H1 (cell line): Measurements from ENCODE around the gene DOK1. TPM values are rescaled to one million over a fixed set of nuclear protein-coding genes. Genes with fewer than 3 reads are reported as not detected.

Experiments
- CTCF ChIA-PET: fragments of 300-600 bp; sonication (Branson Sonifier 250); formaldehyde crosslinking; loops from one replicate; lab custom pipeline; 2021; ENCODE audit not compliant: partially characterized antibody; lab: Charles Lee
- POLR2A ChIA-PET: fragments of 300-600 bp; sonication (Branson Sonifier 250); formaldehyde crosslinking; loops from one replicate; lab custom pipeline; 2021; ENCODE audit warnings: inconsistent platforms; ENCODE audit not compliant: partially characterized antibody; lab: Charles Lee
- DNase-seq, 2 experiments: peaks; one replicate each; pipeline versions ENCODE4 v3.0.0 to v3.0.0-alpha.2; 2010 to 2022; ENCODE audit warnings: low spot score in 2 of 2, low read depth in 1 of 2, mixed read lengths in 1 of 2
- FAIRE-seq: peaks from 2 replicates; lab custom pipeline; 2011; peaks lifted over from hg19 to GRCh38; lab: Jason Lieb, UNC
- H2AFZ ChIP-seq: 2 replicates; pipeline ENCODE4 v1.8.1; 2012; ENCODE audit warnings: low read length, inconsistent platforms
- H2AK5ac ChIP-seq: 2 replicates; pipeline ENCODE4 v1.6.1; 2013; ENCODE audit warnings: low read depth, low read length
- H2BK120ac ChIP-seq: replicated peaks from 2 replicates; pipeline ENCODE3; 2013; ENCODE audit warnings: low read depth, low read length, inconsistent platforms
- H2BK12ac ChIP-seq: 2 replicates; pipeline ENCODE4 v1.6.1; 2013; ENCODE audit warnings: low read depth, low read length
- H2BK15ac ChIP-seq: 2 replicates; pipeline ENCODE4 v1.6.1; 2013; ENCODE audit warnings: low read length
- H2BK20ac ChIP-seq: 2 replicates; pipeline ENCODE4 v1.6.1; 2013; ENCODE audit warnings: low read length
- H2BK5ac ChIP-seq: 2 replicates; pipeline ENCODE4 v1.6.1; 2013; ENCODE audit warnings: low read depth, low read length
- H3K14ac ChIP-seq: 2 replicates; pipeline ENCODE4 v1.6.1; 2013; ENCODE audit warnings: inconsistent platforms; ENCODE audit not compliant: insufficient read length
- H3K18ac ChIP-seq: 2 replicates; pipeline ENCODE4 v1.6.1; 2013; ENCODE audit warnings: low read length; ENCODE audit errors: extremely low read depth
- H3K23ac ChIP-seq: 2 replicates; pipeline ENCODE4 v1.6.1; 2013; ENCODE audit warnings: inconsistent platforms; ENCODE audit not compliant: insufficient read length
- H3K23me2 ChIP-seq: 2 replicates; pipeline ENCODE4 v1.6.1; 2013; ENCODE audit warnings: low read depth, low read length
- H3K27ac ChIP-seq: 2 replicates; pipeline ENCODE4 v1.6.1; 2011; ENCODE audit warnings: low read depth, low read length, inconsistent platforms
- H3K27me3 ChIP-seq, 4 experiments: replicated peaks in 1 of 4; 1 replicate in 1 of 4; 2 replicates in 3 of 4; pipeline versions ENCODE4 v1.6.1 to v1.8.1; 2011 to 2013; ENCODE audit warnings: low read length in 3 of 4, mild to moderate bottlenecking in 3 of 4, inconsistent platforms in 2 of 4, mixed read lengths in 2 of 4, moderate library complexity in 1 of 4; ENCODE audit not compliant: control insufficient read depth in 3 of 4, insufficient read depth in 3 of 4; ENCODE audit errors: extremely low read depth in 1 of 4
- H3K36me3 ChIP-seq, 4 experiments: 2 replicates each; pipeline versions ENCODE4 v1.6.1 to v1.8.1; 2011 to 2013; ENCODE audit warnings: mild to moderate bottlenecking in 4 of 4, low read length in 3 of 4, moderate library complexity in 2 of 4, control low read depth in 1 of 4, inconsistent platforms in 1 of 4; ENCODE audit not compliant: insufficient read depth in 4 of 4, control insufficient read depth in 2 of 4
- H3K4ac ChIP-seq: replicated peaks from 2 replicates; pipeline ENCODE3; 2013; ENCODE audit warnings: low read length, low read depth, mixed read lengths, inconsistent platforms; ENCODE audit not compliant: insufficient read length
- H3K4me1 ChIP-seq, 4 experiments: replicated peaks in 1 of 4; 1 replicate in 1 of 4; 2 replicates in 3 of 4; pipeline versions ENCODE4 v1.6.1 to v1.8.1; 2011 to 2013; ENCODE audit warnings: low read length in 3 of 4, inconsistent platforms in 2 of 4, mixed read lengths in 1 of 4; ENCODE audit not compliant: insufficient read depth in 4 of 4, control insufficient read depth in 3 of 4
- H3K4me2 ChIP-seq, 2 experiments: 2 replicates each; pipeline versions ENCODE4 v1.6.1 to v1.8.1; 2011 to 2013; ENCODE audit warnings: low read depth in 2 of 2, low read length in 2 of 2, control low read depth in 1 of 2, inconsistent platforms in 1 of 2, mild to moderate bottlenecking in 1 of 2; ENCODE audit not compliant: insufficient read depth in 1 of 2
- H3K4me3 ChIP-seq, 4 experiments: fragments of 200-600, 300-600 bp in 1 of 4; sonication (generic), shearing (Covaris generic), sonication (Bioruptor Twin) in 1 of 4; 2 replicates each; pipeline versions ENCODE4 v1.5.1 to v1.8.1; 2011 to 2016; ENCODE audit warnings: low read length in 4 of 4, low read depth in 3 of 4, control low read depth in 2 of 4, inconsistent platforms in 2 of 4, mild to moderate bottlenecking in 2 of 4, mixed read lengths in 1 of 4, moderate library complexity in 1 of 4; ENCODE audit not compliant: insufficient read depth in 2 of 4; ENCODE audit errors: extremely low read depth in 1 of 4
- H3K56ac ChIP-seq: replicated peaks from 2 replicates; pipeline ENCODE3; 2013; ENCODE audit warnings: low read depth, mild to moderate bottlenecking, mixed read lengths, low read length, inconsistent platforms; ENCODE audit not compliant: insufficient read length
- H3K79me1 ChIP-seq: 2 replicates; pipeline ENCODE4 v1.6.1; 2013; ENCODE audit warnings: low read depth, low read length, control low read depth
- H3K79me2 ChIP-seq, 2 experiments: 2 replicates each; pipeline versions ENCODE4 v1.6.1 to v1.8.1; 2012 to 2013; ENCODE audit warnings: low read length in 2 of 2, mild to moderate bottlenecking in 2 of 2, inconsistent platforms in 1 of 2; ENCODE audit not compliant: insufficient read depth in 2 of 2, control insufficient read depth in 1 of 2
- H3K9ac ChIP-seq, 4 experiments: replicated peaks in 1 of 4; 1 replicate in 1 of 4; 2 replicates in 3 of 4; pipeline versions ENCODE4 v1.6.1 to v1.8.1; 2011 to 2013; ENCODE audit warnings: low read depth in 3 of 4, low read length in 3 of 4, control low read depth in 2 of 4, mild to moderate bottlenecking in 2 of 4, moderate library complexity in 2 of 4, inconsistent platforms in 1 of 4; ENCODE audit errors: extremely low read depth in 1 of 4
- H3K9me3 ChIP-seq, 2 experiments: 2 replicates each; pipeline versions ENCODE4 v1.6.1 to v1.8.1; 2012 to 2013; ENCODE audit warnings: mild to moderate bottlenecking in 2 of 2, moderate library complexity in 2 of 2, control low read depth in 1 of 2, inconsistent platforms in 1 of 2, low read depth in 1 of 2, low read length in 1 of 2, mixed read lengths in 1 of 2; ENCODE audit not compliant: insufficient read depth in 2 of 2
- H4K20me1 ChIP-seq, 2 experiments: replicated peaks in 1 of 2; 2 replicates each; pipeline versions ENCODE3 to v1.8.1; 2011 to 2013; ENCODE audit warnings: inconsistent platforms in 2 of 2, low read length in 2 of 2, mild to moderate bottlenecking in 1 of 2; ENCODE audit not compliant: insufficient read depth in 2 of 2, control insufficient read depth in 1 of 2
- H4K5ac ChIP-seq: 2 replicates; pipeline ENCODE4 v1.6.1; 2013; ENCODE audit warnings: low read length, low read depth, mixed read lengths, inconsistent platforms; ENCODE audit not compliant: insufficient read length
- H4K8ac ChIP-seq: 2 replicates; pipeline ENCODE4 v1.8.0; 2013; ENCODE audit warnings: mild to moderate bottlenecking, moderate library complexity, low read length, inconsistent platforms; ENCODE audit not compliant: insufficient read depth; ENCODE audit errors: extremely low read depth
- H4K91ac ChIP-seq: replicated peaks from 2 replicates; pipeline ENCODE3; 2013; ENCODE audit warnings: low read length, mixed read lengths, inconsistent platforms; ENCODE audit not compliant: insufficient read length
- BCL11A ChIP-seq, 2 experiments: IDR thresholded peaks; one replicate each; pipeline ENCODE4 v1.6.1; 2011; ENCODE audit warnings: low read depth in 2 of 2, low read length in 2 of 2, mild to moderate bottlenecking in 2 of 2
- CHD2 ChIP-seq: IDR thresholded peaks from 2 replicates; pipeline ENCODE4 v1.6.1; 2012; ENCODE audit warnings: low read length, improper control_type of control experiment
- GTF2F1 ChIP-seq: IDR thresholded peaks from 2 replicates; pipeline ENCODE4 v1.6.1; 2012; ENCODE audit warnings: low read depth, low read length, improper control_type of control experiment, borderline replicate concordance
- JUND ChIP-seq: IDR thresholded peaks from 2 replicates; pipeline ENCODE4 v1.6.1; 2011; ENCODE audit warnings: mild to moderate bottlenecking, improper control_type of control experiment, low read length
- SIRT6 ChIP-seq: IDR thresholded peaks from one replicate; pipeline ENCODE4 v1.7.1; 2012; ENCODE audit warnings: low read length, inconsistent platforms
- WGBS, 2 experiments: shearing (Covaris generic) in 1 of 2; methylation state at CpG; one replicate each; pipeline versions ENCODE4 v1.1.6 to v1.1.7; 2013 to 2015; ENCODE audit warnings: low lambda C conversion rate in 2 of 2, mixed read lengths in 2 of 2, inconsistent platforms in 1 of 2, low coverage in 1 of 2, missing lambda C conversion rate in 1 of 2; ENCODE audit not compliant: insufficient replicate concordance in 2 of 2, insufficient coverage in 1 of 2, insufficient read length in 1 of 2; ENCODE audit errors: extremely low coverage in 1 of 2, missing lambda C conversion rate in 1 of 2; 5-methylcytosine and 5-hydroxymethylcytosine counted together
- polyA plus RNA-seq, 7 experiments: library from polyadenylated mRNA; depleted of rRNA in 3 of 7; stranded (reverse) in 5 of 7; unstranded in 2 of 7; fragments of >200 nt in 5 of 7; fragments of 200-250 nt in 2 of 7; gene quantifications; 1 replicate in 5 of 7; 2 replicates in 1 of 7; 4 replicates in 1 of 7; pipeline versions ENCODE4 v1.2.1 to v1.2.3, GENCODE V29; 2011 to 2013; ENCODE audit warnings: missing spikeins in 2 of 7, mixed read lengths in 2 of 7
- total RNA-seq: library from RNA; stranded (reverse); fragmentation: NEBNext Ultra II Directional; extraction: Animal tissue kit (Norgen Biotek cat#: 25700); gene quantifications from 2 replicates; pipeline ENCODE4 v1.2.1, GENCODE V29; 2021

The DOK1 gene
- total and polyA plus RNA-seq, 2 of the 8 experiments (the other 6 are each of a cell fraction or from before 2014, with no cell fraction given): 11.0 to 14.3 TPM

GRCh38 chr2:74564222-74564621, 9.7 kb downstream of the DOK1 start:
- no peak overlapping the region for H4K8ac ChIP-seq
- H3K9ac ChIP-seq: no peak overlapping the region
- no peak overlapping the region for H3K4me2 ChIP-seq
- no peak for DNase-seq
- ChIA-PET POLR2A (interaction anchor here (0.9 kb wide), 1 partner anchor 35 kb away, joined by 3 read pairs; the partner anchor contains the start of genes AUP1 and HTRA2), CTCF (interaction anchor here (0.8 to 1.7 kb wide), 6 partner anchors 8 to 104 kb away, joined by 3 to 5 read pairs (median 3); partner anchors contain the start of genes CCDC142 and TTC31)
- H3K14ac ChIP-seq: no peak overlapping the region
- H3K4me1 ChIP-seq: peaks cover 0 to 6% (median 2%) of the 10 kb centered on the region in 4 experiments; a peak in 5 of 7 replicates
- no peak overlapping the region for H3K56ac ChIP-seq
- H2AK5ac ChIP-seq: no peak overlapping the region
- no peaks in the 10 kb centered on the region for H3K9me3 ChIP-seq
- H3K18ac ChIP-seq: no peak overlapping the region
- no peaks in the 10 kb centered on the region for H3K36me3 ChIP-seq
- H3K4ac ChIP-seq: no peak overlapping the region
- no peaks in the 10 kb centered on the region for H3K79me2 ChIP-seq
- peaks cover 0 to 9% (median 3%) of the 10 kb centered on the region in 4 experiments; a peak in 3 of 7 replicates for H3K27me3 ChIP-seq
- no peak for FAIRE-seq
- H4K5ac ChIP-seq: no peak overlapping the region
- H3K4me3 ChIP-seq: no peak overlapping the region
- no peak overlapping the region for H2BK120ac ChIP-seq
- H4K20me1 ChIP-seq: no peaks in the 10 kb centered on the region
- H2BK12ac ChIP-seq: no peak overlapping the region
- H3K23me2 ChIP-seq: no peaks in the 10 kb centered on the region
- H2AFZ ChIP-seq: no peak overlapping the region
- H2BK5ac ChIP-seq: no peak overlapping the region
- H2BK20ac ChIP-seq: no peak overlapping the region
- H4K91ac ChIP-seq: no peak overlapping the region
- no peak for TF ChIP-seq JUND
- no peak for TF ChIP-seq GTF2F1
- TF ChIP-seq SIRT6: no peak
- TF ChIP-seq CHD2: no peak
- TF ChIP-seq BCL11A (IDR thresholded peaks at IDR 0.05; ENCODE audit: low read depth in 2 of 2, low read length in 2 of 2): no peak
- TF ChIP-seq, all 59 proteins: peak for 0
- H3K23ac ChIP-seq: no peak overlapping the region
- no peak overlapping the region for H2BK15ac ChIP-seq
- 0 out of 2 replicates have a peak, but pooled peaks cover 2% of the 10 kb centered on the region for H3K79me1 ChIP-seq
- 86% methylated on average over 5 of the region's 5 CpGs; no CpG with 5 or more reads in 1 of the 2 experiments for WGBS, 2 experiments
- no peak overlapping the region for H3K27ac ChIP-seq
